Mesodermal cell (in vitro differentiated cells): ENCODE data around the gene MARK2.
"Not testable (repeated sequence)": the region's sequence is repeated elsewhere in the genome, so short reads cannot be mapped to it uniquely, and the experiment has no call there.

Experiments used
- H3K27ac ChIP-seq: 2 replicates; pipeline ENCODE4 v1.7.0; 2013; ENCODE audit warnings: mild to moderate bottlenecking, low read depth, low read length, moderate library complexity; ENCODE audit not compliant: severe bottlenecking
- H3K36me3 ChIP-seq: 2 replicates; pipeline ENCODE4 v1.7.1; 2013; ENCODE audit warnings: mild to moderate bottlenecking, low read length, moderate library complexity; ENCODE audit not compliant: control insufficient read depth, insufficient read depth
- H3K4me1 ChIP-seq: one replicate; pipeline ENCODE4 v1.7.1; 2013; ENCODE audit warnings: mild to moderate bottlenecking, low read length; ENCODE audit not compliant: insufficient read depth, control insufficient read depth, poor library complexity, severe bottlenecking
- H3K4me3 ChIP-seq: 2 replicates; pipeline ENCODE4 v1.7.0; 2013; ENCODE audit warnings: low read length, control low read depth, mild to moderate bottlenecking; ENCODE audit not compliant: insufficient read depth, poor library complexity, severe bottlenecking; ENCODE audit errors: extremely low read depth
- H3K9me3 ChIP-seq: 2 replicates; pipeline ENCODE4 v1.7.1; 2013; ENCODE audit warnings: mild to moderate bottlenecking, low read length, moderate library complexity; ENCODE audit not compliant: control insufficient read depth
- WGBS, 2 experiments: methylation state at CpG; one replicate each; pipeline ENCODE4 v1.1.5; 2013; ENCODE audit warnings: missing lambda C conversion rate in 2 of 2; ENCODE audit not compliant: insufficient coverage in 2 of 2; 5-methylcytosine and 5-hydroxymethylcytosine counted together

The MARK2 gene

GRCh38 chr11:63854696-63855095, 15.8 kb downstream of the MARK2 start:
- Histone ChIP-seq H3K4me1 (no peaks in the 10 kb centered on the region), H3K27ac (no peak overlapping the region), H3K4me3 (no peak overlapping the region), H3K36me3 (peaks cover 36% of the 10 kb centered on the region), H3K9me3 (no peaks in the 10 kb centered on the region)
- 77% methylated on average over 3 of the region's 4 CpGs; no CpG with 5 or more reads in 1 of the 2 experiments for WGBS, 2 experiments

DNA sequence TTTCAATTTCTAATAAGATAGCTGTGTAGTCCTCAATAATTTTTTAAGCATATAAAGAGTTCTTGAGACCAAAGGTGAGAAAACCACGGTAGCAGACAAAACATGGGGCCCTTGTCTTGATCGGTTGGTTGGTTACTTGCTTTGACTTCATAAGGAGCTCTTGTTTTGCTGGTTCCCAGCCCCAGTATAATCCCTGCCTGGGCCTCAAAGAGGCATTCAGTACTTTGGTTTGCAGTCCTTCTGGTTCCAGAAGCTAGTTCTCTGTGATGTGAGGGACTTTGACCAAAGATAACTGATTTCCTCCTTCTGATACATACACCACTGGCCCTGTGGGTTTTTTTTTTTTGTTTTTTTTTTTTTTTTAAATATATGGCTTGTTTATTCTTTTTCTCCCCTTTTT, 17.1 kb downstream of the MARK2 start:
- Histone ChIP-seq H3K9me3 (no peaks in the 10 kb centered on the region), H3K27ac (no peak overlapping the region), H3K4me3 (no peak overlapping the region), H3K4me1 (no peaks in the 10 kb centered on the region), H3K36me3 (peaks cover 37% of the 10 kb centered on the region)
- 94 to 100% methylated on average over 2 of the region's 2 CpGs for WGBS, 2 experiments

DNA sequence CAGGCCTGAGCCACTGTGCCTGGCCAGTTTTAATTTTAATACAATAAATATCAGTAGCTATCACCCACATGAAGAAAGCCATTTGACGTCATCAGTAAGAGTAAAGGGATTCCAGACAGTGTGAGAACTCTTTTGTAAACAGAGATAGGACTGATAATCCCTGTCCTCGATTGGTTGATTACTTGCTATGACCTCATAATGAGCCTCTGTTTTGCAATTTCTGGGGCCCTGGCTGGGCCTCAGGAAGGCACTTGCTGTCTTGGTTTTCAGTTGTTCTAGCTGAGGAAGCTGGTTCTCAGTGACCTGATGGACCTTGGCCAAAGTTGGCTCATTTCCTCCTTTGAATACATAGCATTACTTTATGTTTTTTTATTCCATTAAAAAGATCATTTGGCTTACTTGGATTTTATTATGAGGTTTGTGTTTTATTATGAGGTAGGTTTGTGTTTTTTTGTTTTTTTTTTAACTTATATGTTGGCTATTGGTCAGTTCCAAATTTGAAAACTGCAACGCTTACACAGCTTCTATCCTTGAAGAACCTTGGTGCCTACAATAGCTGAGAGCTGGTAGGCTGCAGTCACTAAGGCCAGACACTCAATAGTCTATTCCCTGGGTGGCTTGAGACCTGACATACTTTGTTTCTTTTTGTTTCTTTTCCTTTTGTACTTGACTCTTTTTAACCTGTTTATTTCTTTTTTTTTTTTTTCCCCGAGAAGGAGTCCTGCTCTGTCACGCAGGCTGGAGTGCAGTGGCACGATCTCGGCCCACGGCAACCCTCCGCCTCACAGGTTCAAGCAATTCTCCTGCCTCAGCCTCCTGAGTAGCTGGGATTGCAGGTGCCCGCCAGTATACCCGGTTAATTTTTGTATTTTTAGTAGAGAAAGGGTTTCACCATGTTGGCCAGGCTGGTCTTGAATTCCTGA, 20.0 kb downstream of the MARK2 start:
- Histone ChIP-seq H3K27ac (no peak overlapping the region), H3K4me3 (no peak overlapping the region), H3K9me3 (no peaks in the 10 kb centered on the region), H3K4me1 (peaks cover 4% of the 10 kb centered on the region), H3K36me3 (peaks cover 42% of the 10 kb centered on the region)
- 95 to 96% methylated on average over 7 to 11 of the region's 11 CpGs for WGBS, 2 experiments

DNA sequence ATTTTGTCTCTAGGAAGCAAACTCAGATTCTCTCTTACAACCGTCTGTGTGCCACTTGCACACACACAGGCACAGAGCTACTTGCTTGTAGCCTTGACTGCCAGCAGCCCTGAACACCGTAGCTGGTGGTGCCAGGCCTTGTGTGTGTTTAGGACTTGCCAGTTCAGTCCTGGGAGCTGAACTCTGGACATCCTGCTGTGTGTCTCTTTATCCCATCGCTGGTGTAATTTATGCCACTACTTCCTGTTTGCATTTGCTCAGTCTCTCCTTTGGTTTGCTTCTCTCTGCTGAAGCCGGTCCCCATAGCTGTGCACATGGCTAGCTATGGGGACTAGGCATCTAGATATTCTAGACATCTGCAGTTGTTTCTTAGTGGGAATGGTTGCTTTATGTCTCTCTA, 24.0 kb downstream of the MARK2 start:
- Histone ChIP-seq H3K9me3 (no peaks in the 10 kb centered on the region), H3K4me3 (no peak overlapping the region), H3K36me3 (peaks cover 38% of the 10 kb centered on the region), H3K4me1 (peaks cover 18% of the 10 kb centered on the region), H3K27ac (no peak overlapping the region)
- WGBS, 2 experiments, result 65 to 79% methylated on average over 2 to 3 of the region's 4 CpGs

GRCh38 chr11:63863620-63864019, 24.7 kb downstream of the MARK2 start:
- H3K4me3 ChIP-seq, H3K9me3 ChIP-seq, H3K27ac ChIP-seq: not testable (repeated sequence)
- Histone ChIP-seq H3K36me3 (peaks cover 42% of the 10 kb centered on the region), H3K4me1 (peaks cover 18% of the 10 kb centered on the region)
- WGBS, 2 experiments, result 91 to 100% methylated on average over 1 to 4 of the region's 6 CpGs

- Histone ChIP-seq H3K4me1 (peaks cover 29% of the 10 kb centered on the region), H3K4me3 (no peak overlapping the region), H3K36me3 (peaks cover 47% of the 10 kb centered on the region), H3K27ac (no peak overlapping the region), H3K9me3 (no peaks in the 10 kb centered on the region)
- WGBS, 2 experiments, result 100% methylated on average over 1 to 3 of the region's 4 CpGs
Measured at GRCh38 chr11:63866211-63866610, 27.3 kb downstream of the MARK2 start.

- 86 to 97% methylated on average over 2 to 4 of the region's 4 CpGs for WGBS, 2 experiments
- H3K4me1 ChIP-seq, result peaks cover 37% of the 10 kb centered on the region
- H3K27ac ChIP-seq, result peak overlapping the region; percentile 36
- H3K4me3 ChIP-seq, result no peak overlapping the region
- H3K36me3 ChIP-seq, result peaks cover 37% of the 10 kb centered on the region
- H3K9me3 ChIP-seq, result no peaks in the 10 kb centered on the region
Measured at GRCh38 chr11:63867511-63867910, 28.6 kb downstream of the MARK2 start.

- no peak overlapping the region for H3K27ac ChIP-seq
- H3K36me3 ChIP-seq, result peaks cover 35% of the 10 kb centered on the region
- no peak overlapping the region for H3K4me3 ChIP-seq
- 86 to 88% methylated on average over 8 to 9 of the region's 9 CpGs for WGBS, 2 experiments
- no peaks in the 10 kb centered on the region for H3K9me3 ChIP-seq
- H3K4me1 ChIP-seq, result peaks cover 40% of the 10 kb centered on the region
Measured at GRCh38 chr11:63868399-63869064, 29.6 kb downstream of the MARK2 start.

DNA sequence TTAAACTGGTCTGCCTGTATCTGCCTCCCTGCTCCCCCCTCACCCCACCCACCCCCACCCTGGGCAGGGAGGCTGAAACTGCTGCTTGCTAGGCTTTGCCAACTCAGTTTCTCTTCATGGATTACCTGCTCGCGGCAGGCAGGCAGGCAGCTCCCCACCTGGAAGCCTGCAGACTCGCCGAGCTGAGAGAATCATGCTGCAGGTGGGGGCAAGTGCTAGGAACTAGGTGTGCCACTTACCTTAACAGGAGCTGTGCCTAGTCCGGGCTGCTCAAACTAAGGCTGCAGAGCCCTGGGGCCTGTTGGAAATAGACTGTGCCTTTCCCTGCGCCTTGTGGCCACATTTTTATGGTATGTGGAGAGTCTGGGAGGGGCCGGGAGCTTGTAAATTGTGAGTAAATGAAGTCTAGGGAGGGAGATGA, 30.3 kb downstream of the MARK2 start:
- WGBS, 2 experiments, result 90 to 100% methylated on average over 3 to 7 of the region's 7 CpGs
- Histone ChIP-seq H3K36me3 (peaks cover 36% of the 10 kb centered on the region), H3K9me3 (no peaks in the 10 kb centered on the region), H3K4me3 (no peak overlapping the region), H3K4me1 (peaks cover 40% of the 10 kb centered on the region), H3K27ac (no peak overlapping the region)

GRCh38 chr11:63869683-63870082, 30.8 kb downstream of the MARK2 start:
- no peak overlapping the region for H3K27ac ChIP-seq
- H3K36me3 ChIP-seq, result peaks cover 36% of the 10 kb centered on the region
- peaks cover 40% of the 10 kb centered on the region for H3K4me1 ChIP-seq
- no peak overlapping the region for H3K4me3 ChIP-seq
- 90 to 96% methylated on average over 7 to 8 of the region's 8 CpGs for WGBS, 2 experiments
- H3K9me3 ChIP-seq, result no peaks in the 10 kb centered on the region
